ENCODE results near the gene ADAM29.

ADAM29 gene

GRCh38 chr4:174933083-174933482, 14.9 kb downstream of the ADAM29 start:
- TF ChIP-seq FOXP2 (optimal IDR thresholded peaks at IDR 0.05; ENCODE audit: borderline replicate concordance, extremely low read depth, extremely low read length, insufficient read depth) = no peak
- TF ChIP-seq TAF1 (IDR thresholded peaks at IDR 0.05; ENCODE audit: borderline replicate concordance, insufficient read depth, low read length) = no peak
- TF ChIP-seq POLR2AphosphoS5 (IDR thresholded peaks at IDR 0.05; ENCODE audit: low read depth, low read length) = no peak
- no peak for TF ChIP-seq SIN3A (IDR thresholded peaks at IDR 0.05; ENCODE audit: borderline replicate concordance, insufficient read depth, low read length)

GRCh38 chr4:174934360-174934759, 16.2 kb downstream of the ADAM29 start:
- TF ChIP-seq FOXP2 (optimal IDR thresholded peaks at IDR 0.05; ENCODE audit: borderline replicate concordance, extremely low read depth, extremely low read length, insufficient read depth) (no peak), TAF1 (IDR thresholded peaks at IDR 0.05; ENCODE audit: borderline replicate concordance, insufficient read depth, low read length) (no peak), REST (IDR thresholded peaks at IDR 0.05; ENCODE audit: insufficient read depth in 1 of 2, low read depth in 2 of 2, low read length in 2 of 2) (no peak), SIN3A (IDR thresholded peaks at IDR 0.05; ENCODE audit: borderline replicate concordance, insufficient read depth, low read length) (no peak), POLR2AphosphoS5 (IDR thresholded peaks at IDR 0.05; ENCODE audit: low read depth, low read length) (no peak)

GRCh38 chr4:174935607-174936006, 17.4 kb downstream of the ADAM29 start:
- TF ChIP-seq TAF1 (IDR thresholded peaks at IDR 0.05; ENCODE audit: borderline replicate concordance, insufficient read depth, low read length) (no peak), POLR2AphosphoS5 (IDR thresholded peaks at IDR 0.05; ENCODE audit: low read depth, low read length) (no peak), FOXP2 (optimal IDR thresholded peaks at IDR 0.05; ENCODE audit: borderline replicate concordance, extremely low read depth, extremely low read length, insufficient read depth) (no peak), REST (IDR thresholded peaks at IDR 0.05; ENCODE audit: insufficient read depth in 1 of 2, low read depth in 2 of 2, low read length in 2 of 2) (no peak), SIN3A (IDR thresholded peaks at IDR 0.05; ENCODE audit: borderline replicate concordance, insufficient read depth, low read length) (no peak)

GRCh38 chr4:174940002-174940401, 21.8 kb downstream of the ADAM29 start:
- TF ChIP-seq FOXP2 (optimal IDR thresholded peaks at IDR 0.05; ENCODE audit: borderline replicate concordance, extremely low read depth, extremely low read length, insufficient read depth) (no peak), TAF1 (IDR thresholded peaks at IDR 0.05; ENCODE audit: borderline replicate concordance, insufficient read depth, low read length) (no peak), REST (IDR thresholded peaks at IDR 0.05; ENCODE audit: insufficient read depth in 1 of 2, low read depth in 2 of 2, low read length in 2 of 2) (no peak), SIN3A (IDR thresholded peaks at IDR 0.05; ENCODE audit: borderline replicate concordance, insufficient read depth, low read length) (no peak), POLR2AphosphoS5 (IDR thresholded peaks at IDR 0.05; ENCODE audit: low read depth, low read length) (no peak)

GRCh38 chr4:174946246-174946645, 28.1 kb downstream of the ADAM29 start:
- TF ChIP-seq TAF1 (IDR thresholded peaks at IDR 0.05; ENCODE audit: borderline replicate concordance, insufficient read depth, low read length) = no peak
- TF ChIP-seq REST (IDR thresholded peaks at IDR 0.05; ENCODE audit: insufficient read depth in 1 of 2, low read depth in 2 of 2, low read length in 2 of 2) = no peak
- no peak for TF ChIP-seq POLR2AphosphoS5 (IDR thresholded peaks at IDR 0.05; ENCODE audit: low read depth, low read length)
- TF ChIP-seq SIN3A (IDR thresholded peaks at IDR 0.05; ENCODE audit: borderline replicate concordance, insufficient read depth, low read length) = no peak
- no peak for TF ChIP-seq FOXP2 (optimal IDR thresholded peaks at IDR 0.05; ENCODE audit: borderline replicate concordance, extremely low read depth, extremely low read length, insufficient read depth)

Data from PFSK-1 (cell line).